GM18909 (cell line): ENCODE measurements around the gene CDO1.

Experiments
- ATAC-seq: cut with Tn5 transposase; IDR thresholded peaks from one replicate; pipeline ENCODE4 v1.9.1; 2021; ENCODE audit warnings: mild to moderate bottlenecking; ENCODE audit not compliant: unreplicated experiment, poor library complexity

Gene CDO1

DNA sequence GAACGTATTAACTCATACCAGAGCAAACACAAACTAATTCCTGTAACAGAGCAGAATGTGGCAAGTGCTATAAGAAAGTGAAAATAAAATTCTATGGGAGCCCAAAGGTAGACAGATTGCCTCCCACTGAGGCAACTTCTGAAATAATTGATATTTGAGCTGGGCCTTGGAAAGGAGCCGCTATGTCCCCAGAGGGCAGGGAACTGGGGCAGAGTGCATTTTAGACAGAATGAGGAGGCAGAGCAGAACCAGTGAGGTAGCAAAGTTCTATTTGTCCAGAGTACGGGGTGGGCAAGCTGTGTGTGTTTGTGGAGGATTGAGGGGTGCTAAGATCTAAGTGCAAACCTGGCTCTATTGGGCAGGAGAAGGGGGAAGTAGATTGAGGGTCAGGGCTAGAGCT lies 19.8 kb downstream of the CDO1 start:
- no peak for ATAC-seq

DNA sequence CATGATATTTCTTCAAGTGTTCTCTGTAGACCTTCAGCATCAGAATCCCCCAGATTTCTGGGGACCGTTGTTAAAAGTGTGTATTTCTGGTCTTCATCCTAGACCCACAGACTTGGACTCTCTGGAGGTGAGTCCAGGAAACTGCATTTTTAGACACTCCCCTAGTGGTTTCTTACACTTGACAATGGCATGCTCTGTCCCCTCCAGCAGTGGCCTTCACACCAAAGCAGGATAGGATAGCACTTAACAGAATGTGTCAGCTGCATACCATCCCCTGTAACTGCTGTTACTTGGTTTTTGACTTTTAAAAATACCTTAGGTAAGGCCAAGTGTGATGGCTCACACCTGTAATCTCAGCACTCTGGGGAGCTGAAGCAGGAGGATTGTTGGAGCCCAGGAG lies 20.8 kb downstream of the CDO1 start:
- ATAC-seq: no peak

- ATAC-seq: no peak
Measured at GRCh38 chr5:115788440-115788839, 28.0 kb downstream of the CDO1 start.

- ATAC-seq: no peak
Measured at GRCh38 chr5:115787426-115787825, 29.0 kb downstream of the CDO1 start.

DNA sequence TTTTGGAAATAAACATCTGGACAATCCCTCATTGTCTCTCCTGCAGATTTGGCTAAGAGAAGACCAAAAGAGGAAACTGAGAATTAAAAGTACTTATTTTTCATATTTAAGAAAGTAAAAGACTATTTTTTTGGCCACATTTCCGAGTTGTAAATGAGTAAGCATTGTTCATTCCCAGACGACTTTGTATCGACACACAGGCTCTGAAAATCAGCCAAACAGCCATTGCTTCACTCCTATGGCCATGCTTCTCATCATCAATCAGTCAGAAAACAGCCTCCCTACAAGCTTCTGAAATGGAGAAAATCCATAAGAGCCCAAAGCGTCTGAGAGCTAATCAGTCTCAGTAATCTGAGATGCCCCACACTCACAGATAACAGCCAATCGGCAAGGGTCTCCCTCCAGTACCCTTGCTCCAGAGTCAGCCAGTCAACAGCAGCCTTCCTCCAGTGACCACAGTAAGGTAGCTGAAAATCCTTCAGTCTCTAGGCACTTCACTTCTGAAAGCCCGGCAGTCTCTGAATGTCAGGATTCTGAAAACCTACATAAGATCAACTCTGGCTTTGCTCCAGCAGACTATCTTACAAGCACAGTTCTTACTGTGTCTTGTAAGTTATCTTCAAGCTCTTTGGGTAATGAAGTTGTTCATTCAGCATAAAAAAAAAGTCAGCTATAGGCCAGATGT lies 30.9 kb downstream of the CDO1 start:
- ATAC-seq: no peak

GRCh38 chr5:115778417-115778816 lies 38.0 kb downstream of the CDO1 start:
- no peak for ATAC-seq

- ATAC-seq: no peak
Measured at GRCh38 chr5:115776989-115777388, 39.5 kb downstream of the CDO1 start.

DNA sequence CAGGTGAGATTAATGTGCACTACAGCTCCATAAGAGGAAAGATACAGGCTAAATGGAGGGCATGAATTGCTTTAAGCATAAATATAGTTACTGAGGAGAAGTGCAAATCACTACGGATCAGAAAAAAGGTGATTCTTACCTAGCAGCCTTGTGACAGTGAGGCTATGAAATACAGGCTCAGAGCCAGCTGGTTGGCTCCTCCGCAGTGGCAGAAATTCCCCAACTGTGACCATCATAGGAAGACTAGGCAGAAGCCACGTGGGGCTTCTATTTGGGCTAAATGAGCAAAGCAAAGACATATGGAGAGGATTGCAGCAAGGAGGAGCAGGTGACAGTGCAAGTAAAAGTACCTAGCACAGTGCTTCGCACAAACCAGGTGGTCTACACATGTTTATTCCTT lies 40.5 kb downstream of the CDO1 start:
- no peak for ATAC-seq

DNA sequence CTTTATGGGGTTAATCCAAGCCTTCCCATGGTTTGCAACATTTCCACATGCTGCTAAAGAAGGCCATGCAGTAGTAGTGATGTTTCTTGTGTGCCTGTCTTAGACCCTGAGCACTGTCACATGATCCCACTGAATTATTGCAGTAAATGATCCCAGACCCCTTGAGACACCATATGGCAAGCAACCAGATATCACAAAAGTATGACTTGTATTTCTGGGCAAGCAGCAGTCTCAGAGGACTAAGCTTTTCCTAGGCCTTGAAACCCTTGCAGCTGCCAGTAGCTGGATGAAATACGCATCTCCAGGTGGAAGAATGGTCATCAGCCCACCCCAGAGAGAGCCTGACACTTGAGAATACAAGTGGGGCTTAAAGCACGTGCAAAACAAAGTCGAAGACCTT lies 41.8 kb downstream of the CDO1 start:
- ATAC-seq: no peak

- no peak for ATAC-seq
Measured at GRCh38 chr5:115772731-115773475, 43.6 kb downstream of the CDO1 start.

GRCh38 chr5:115770466-115770865 lies 46.0 kb downstream of the CDO1 start:
- no peak for ATAC-seq

DNA sequence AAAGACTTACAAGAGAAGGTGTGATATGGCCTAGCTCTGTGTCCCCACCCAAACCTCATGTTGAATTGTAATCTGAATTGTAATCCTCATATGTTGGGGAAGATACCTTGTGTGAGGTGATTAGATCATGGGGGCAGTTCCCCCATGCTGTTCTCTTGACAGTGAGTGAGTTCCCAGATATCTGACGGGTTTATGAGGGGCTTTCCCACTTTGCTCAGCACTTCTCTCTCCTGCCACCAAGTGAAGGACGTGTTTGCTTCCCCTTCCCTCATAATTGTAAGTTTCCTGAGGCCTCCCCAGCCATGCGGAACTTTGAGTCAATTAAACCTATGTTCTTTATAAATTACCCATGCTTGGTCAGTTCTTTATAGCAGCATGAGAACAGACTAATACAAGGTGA lies 49.0 kb downstream of the CDO1 start:
- ATAC-seq: no peak

DNA sequence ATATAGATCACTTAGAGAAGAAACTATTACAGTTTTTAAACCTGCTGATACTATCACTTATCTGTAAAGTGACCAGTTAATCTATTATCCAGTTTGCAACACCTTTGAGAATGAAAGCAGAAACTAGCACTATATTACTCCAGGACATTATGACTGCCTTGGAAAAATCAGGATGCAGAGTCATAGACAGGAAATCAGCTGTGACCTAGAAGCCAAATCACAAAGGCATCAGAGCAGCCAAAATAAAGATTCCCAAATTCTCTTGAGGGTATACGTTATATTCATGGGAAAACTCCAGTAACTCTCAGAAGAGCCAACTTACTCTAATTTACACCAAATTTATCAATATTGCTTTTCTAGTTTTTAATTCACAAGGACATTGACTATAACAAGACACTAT lies 49.9 kb downstream of the CDO1 start:
- no peak for ATAC-seq

DNA sequence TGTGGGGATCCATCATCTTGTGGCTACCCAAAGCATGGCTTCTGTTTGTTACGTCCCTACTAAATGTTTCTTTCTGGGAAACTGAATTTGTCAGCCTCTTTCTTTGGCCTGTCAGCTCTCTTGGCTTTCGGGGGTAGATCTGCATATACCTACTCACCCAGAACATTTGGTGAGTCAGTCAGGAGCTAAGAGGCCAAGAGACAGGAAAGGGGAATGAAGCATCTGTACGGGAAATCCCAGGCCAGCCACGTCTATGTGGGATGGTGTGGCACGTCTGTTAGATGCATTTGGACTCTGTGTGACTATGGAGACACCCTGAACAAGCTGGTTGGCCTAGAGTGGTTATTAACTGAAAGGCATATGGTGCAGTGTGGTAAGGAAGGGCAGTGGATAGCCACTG lies 58.1 kb downstream of the CDO1 start:
- ATAC-seq: peak; percentile 44

DNA sequence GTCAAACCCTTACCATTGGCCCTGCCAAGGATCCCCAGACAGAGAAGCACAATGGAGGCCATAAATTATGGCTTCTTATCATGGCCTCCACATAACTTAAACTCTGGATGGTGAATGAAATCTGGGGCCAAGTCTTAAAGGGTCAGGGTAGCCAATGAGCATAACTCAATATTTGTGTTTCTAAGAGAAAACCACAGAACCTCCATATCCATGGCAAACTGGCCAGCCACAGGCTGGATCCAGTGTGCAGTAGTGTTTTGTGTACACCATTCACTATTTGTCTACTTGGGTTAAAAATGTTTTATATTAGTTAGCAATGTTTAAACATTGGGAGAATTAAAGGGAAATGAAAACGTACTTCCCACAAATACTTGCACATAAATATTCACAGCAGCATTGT lies 60.8 kb downstream of the CDO1 start:
- ATAC-seq: no peak
